GM19193 (cell line): ENCODE results near the gene TBX10.

Experiments used
- POLR2A ChIP-seq: IDR thresholded peaks from 4 replicates; pipeline ENCODE4 v1.6.1; 2011; ENCODE audit not compliant: insufficient read depth, insufficient read length; ENCODE audit errors: extremely low read depth

TBX10 gene

GRCh38 chr11:67640021-67640757 is 626 bp upstream of the TBX10 start:
- no peak for TF ChIP-seq POLR2A

GRCh38 chr11:67638535-67639437 is 777 bp downstream of the TBX10 start:
- no peak for TF ChIP-seq POLR2A

- TF ChIP-seq POLR2A, result no peak
Observed at GRCh38 chr11:67636962-67637361, 2.6 kb downstream of the TBX10 start.

- no peak for TF ChIP-seq POLR2A
Observed at GRCh38 chr11:67635231-67635521, 4.4 kb downstream of the TBX10 start.

GRCh38 chr11:67634366-67635230 is 5.0 kb downstream of the TBX10 start:
- TF ChIP-seq POLR2A, result no peak

- no peak for TF ChIP-seq POLR2A
Observed at GRCh38 chr11:67633758-67634365, 5.7 kb downstream of the TBX10 start.

- TF ChIP-seq POLR2A, result no peak
Observed at GRCh38 chr11:67632982-67633755, 6.4 kb downstream of the TBX10 start.

- no peak for TF ChIP-seq POLR2A
Observed at GRCh38 chr11:67632175-67632981, 7.2 kb downstream of the TBX10 start.

- no peak for TF ChIP-seq POLR2A
Observed at GRCh38 chr11:67631853-67632174, 7.7 kb downstream of the TBX10 start.

GRCh38 chr11:67631411-67631810 is 8.2 kb downstream of the TBX10 start:
- TF ChIP-seq POLR2A, result no peak

GRCh38 chr11:67630943-67631331 is 8.6 kb downstream of the TBX10 start:
- TF ChIP-seq POLR2A, result no peak

GRCh38 chr11:67630228-67630942 is 9.2 kb downstream of the TBX10 start:
- TF ChIP-seq POLR2A, result peak; percentile 67
